Measurements from ENCODE around the gene OBI1.
A peak's percentile ranks its signal among the peaks of the same experiment; 100 is the strongest.

The OBI1 gene

GRCh38 chr13:78655007-78655406, 3.9 kb downstream of the OBI1 start:
- Histone ChIP-seq H3K4me1 (ENCODE audit: control insufficient read depth, insufficient read depth, low read length) (no peaks in the 10 kb centered on the region), H3K9me3 (ENCODE audit: control insufficient read depth, insufficient read depth, low read depth, low read length) (no peaks in the 10 kb centered on the region), H3K27ac (ENCODE audit: extremely low read depth, low read depth, low read length) (no peak overlapping the region), H3K4me3 (ENCODE audit: low read depth, low read length) (no peak overlapping the region), H3K36me3 (ENCODE audit: control insufficient read depth in 2 of 2, insufficient read depth in 1 of 2, low read length in 2 of 2) (no peaks in the 10 kb centered on the region)
- POLR2A ChIA-PET = no interaction called here
- CTCF ChIA-PET = interaction anchor here (0.5 kb wide), 1 partner anchor 731 kb away, joined by 4 read pairs; no protein-coding TSS in a partner anchor
- TF ChIP-seq ZNF146 (tag by site-specific recombination; IDR thresholded peaks at IDR 0.05) (no peak), ZNF138 (tag by site-specific recombination; IDR thresholded peaks at IDR 0.05; ENCODE audit: borderline replicate concordance) (no peak), ZNF843 (tag by site-specific recombination; IDR thresholded peaks at IDR 0.05) (peak; percentile 76), ZNF76 (tag by site-specific recombination; IDR thresholded peaks at IDR 0.05; ENCODE audit: borderline replicate concordance, low read depth) (no peak), ZEB2 (tag by site-specific recombination; IDR thresholded peaks at IDR 0.05) (no peak), OVOL3 (tag by site-specific recombination; IDR thresholded peaks at IDR 0.05) (no peak), ZNF274 (IDR thresholded peaks at IDR 0.05; ENCODE audit: low read length) (no peak), ZNF274 (tag by site-specific recombination; IDR thresholded peaks at IDR 0.05; ENCODE audit: borderline replicate concordance) (no peak), WT1 (tag by site-specific recombination; IDR thresholded peaks at IDR 0.05) (no peak), YY2 (tag by site-specific recombination; IDR thresholded peaks at IDR 0.05) (no peak), ZFHX2 (tag by site-specific recombination; conservative IDR thresholded peaks at IDR 0.05) (no peak), IKZF3 (tag by site-specific recombination; IDR thresholded peaks at IDR 0.05) (0 out of 2 replicates have a peak, but pooled peaks have one; percentile 35), ZBTB8A (tag by site-specific recombination; IDR thresholded peaks at IDR 0.05) (0 out of 2 replicates have a peak, but pooled peaks have one; percentile 22), OSR2 (tag by site-specific recombination; IDR thresholded peaks at IDR 0.05) (peak; percentile 80), ZNF174 (tag by site-specific recombination; IDR thresholded peaks at IDR 0.05) (no peak), ZNF423 (tag by site-specific recombination; IDR thresholded peaks at IDR 0.05) (no peak), ZSCAN30 (tag by site-specific recombination; IDR thresholded peaks at IDR 0.05) (0 out of 2 replicates have a peak, but pooled peaks have one; percentile 45), ZNF248 (tag by site-specific recombination; IDR thresholded peaks at IDR 0.05) (no peak), SP7 (tag by site-specific recombination; IDR thresholded peaks at IDR 0.05) (peak; percentile 85), RBAK (tag by site-specific recombination; IDR thresholded peaks at IDR 0.05) (no peak), REST (tag by site-specific recombination; IDR thresholded peaks at IDR 0.05) (no peak), KLF7 (tag by site-specific recombination; IDR thresholded peaks at IDR 0.05; ENCODE audit: borderline replicate concordance) (no peak), FEZF1 (tag by site-specific recombination; IDR thresholded peaks at IDR 0.05) (peak; percentile 90), ZNF580 (tag by site-specific recombination; IDR thresholded peaks at IDR 0.05) (0 out of 2 replicates have a peak, but pooled peaks have one; percentile 43), PRDM6 (tag by site-specific recombination; IDR thresholded peaks at IDR 0.05) (peak; percentile 88), ZFP41 (tag by site-specific recombination; IDR thresholded peaks at IDR 0.05; ENCODE audit: borderline replicate concordance) (no peak), PRDM10 (tag by site-specific recombination; IDR thresholded peaks at IDR 0.05) (no peak), ZNF2 (tag by site-specific recombination; IDR thresholded peaks at IDR 0.05) (no peak), ZNF391 (tag by site-specific recombination; IDR thresholded peaks at IDR 0.05; ENCODE audit: borderline replicate concordance, low read depth) (no peak), ZNF704 (tag by site-specific recombination; IDR thresholded peaks at IDR 0.05) (no peak), ZNF48 (tag by site-specific recombination; IDR thresholded peaks at IDR 0.05) (no peak)
